Muscle of back (tissue), 11 donors: ENCODE measurements around the gene CTTNBP2. TPM values are rescaled to one million over a fixed set of nuclear protein-coding genes. Genes with fewer than 3 reads are reported as not detected.

ENCODE experiments used
- DNase-seq, 3 donors: peaks; one replicate each; pipeline versions ENCODE4 v3.0.0 to v3.0.0-alpha.2; 2013
- polyA plus RNA-seq, 10 donors: library from polyadenylated mRNA; unstranded; fragments of 120-200 nt; gene quantifications; one replicate each; pipeline ENCODE4 v1.2.1, GENCODE V29; 2013; ENCODE audit not compliant: insufficient read length in 10 of 10

The CTTNBP2 gene
- polyA plus RNA-seq, 10 donors: 1.7 to 3.3 (median 2.3) TPM

- DNase-seq: no peak
These were observed 48.6 kb downstream of the CTTNBP2 start for GRCh38 chr7:117824592-117824991.

- no peak for DNase-seq
These were observed 53.7 kb downstream of the CTTNBP2 start for GRCh38 chr7:117819558-117819957.

DNA sequence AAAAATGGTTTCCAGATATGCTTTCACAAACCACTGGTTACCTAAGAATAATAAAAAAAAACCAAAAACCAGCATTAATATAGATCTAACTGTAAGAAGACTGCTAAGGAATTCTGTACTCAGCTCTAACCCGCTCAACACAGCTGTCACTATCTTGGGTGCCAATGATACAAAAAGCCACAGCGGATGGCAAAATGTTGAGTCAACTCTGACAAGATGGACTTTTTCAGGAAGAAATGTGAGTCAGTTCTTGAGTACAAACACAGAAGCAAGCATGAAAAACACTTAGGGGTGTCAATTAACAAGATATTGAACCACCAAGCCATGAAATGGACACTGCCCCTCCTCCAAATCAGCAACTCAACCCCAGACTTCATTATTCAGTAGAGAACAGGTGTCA, 55.0 kb downstream of the CTTNBP2 start:
- DNase-seq: no peak

- no peak for DNase-seq
These were observed 56.5 kb downstream of the CTTNBP2 start for GRCh38 chr7:117816727-117817126.

DNA sequence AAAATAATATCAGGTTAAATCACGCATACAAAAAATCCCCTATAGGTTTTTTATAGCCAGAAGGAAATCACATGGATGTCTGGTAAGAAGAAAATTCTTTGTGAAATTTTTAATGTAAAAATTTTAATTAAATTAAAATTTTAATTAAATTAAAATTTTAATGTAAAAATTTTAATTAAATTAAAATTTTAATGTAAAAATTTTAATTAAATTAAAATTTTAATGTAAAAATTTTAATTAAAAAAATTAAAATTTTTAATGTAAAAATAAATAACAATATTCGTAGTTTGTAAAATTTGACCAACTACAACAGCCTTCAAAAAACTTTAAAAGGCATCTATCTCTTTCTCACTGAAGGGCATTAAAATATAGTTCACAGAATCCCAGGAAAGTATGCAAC, 61.5 kb downstream of the CTTNBP2 start:
- no peak for DNase-seq

GRCh38 chr7:117810642-117811512, 62.4 kb downstream of the CTTNBP2 start:
- no peak for DNase-seq

DNA sequence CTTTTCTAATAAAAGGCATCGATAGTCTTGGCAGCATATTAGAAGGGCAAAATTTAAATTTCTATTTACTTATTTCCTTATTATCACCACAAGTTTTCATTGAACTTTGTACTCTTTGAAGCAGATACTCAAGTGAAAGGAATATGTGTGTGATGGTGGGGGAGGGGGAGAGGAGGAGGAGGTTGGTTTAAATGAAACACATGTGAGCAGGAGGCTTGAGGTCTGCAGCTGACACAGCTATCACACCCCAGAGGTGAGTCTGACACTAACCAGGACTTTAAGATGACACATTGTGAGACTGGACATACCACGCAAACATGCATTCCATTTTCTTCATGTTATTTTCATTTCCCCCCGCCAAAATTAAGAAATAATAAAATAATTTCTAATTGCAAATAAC, 63.3 kb downstream of the CTTNBP2 start:
- no peak for DNase-seq

DNA sequence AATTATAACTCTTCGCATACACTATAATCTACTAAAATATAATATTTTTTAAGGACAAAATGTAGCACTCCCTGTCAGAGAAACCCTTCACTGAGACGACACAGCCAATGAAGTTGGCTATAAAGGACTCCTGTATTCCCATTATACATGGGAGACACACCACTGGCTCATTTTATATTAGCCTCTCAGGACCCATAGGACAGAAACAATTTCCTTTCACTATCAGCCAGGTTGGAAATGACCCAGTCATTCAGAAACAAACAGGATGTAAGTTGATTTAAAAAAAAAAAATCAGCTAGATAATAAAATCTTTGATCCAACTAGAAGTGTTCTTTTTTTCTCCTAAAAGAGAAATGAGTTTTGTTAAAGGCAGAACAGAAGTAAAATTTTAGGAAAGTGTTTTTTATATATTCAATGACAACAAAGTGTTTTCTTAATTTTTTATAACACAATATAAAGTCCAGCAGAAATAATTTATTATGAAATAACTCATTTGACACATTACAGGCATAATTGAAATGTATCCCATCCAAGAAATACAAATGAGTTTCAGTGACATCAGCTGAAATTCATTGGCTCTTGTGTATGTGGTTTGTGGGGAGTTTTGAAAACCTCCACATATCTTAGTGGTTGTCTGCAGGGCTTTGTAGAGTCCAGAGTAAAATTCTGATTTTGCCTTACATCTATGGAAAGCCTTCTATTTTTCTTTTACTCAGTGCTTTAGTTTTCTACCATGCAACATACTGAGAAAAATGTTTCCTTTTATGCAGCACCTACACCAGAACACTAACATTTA, 64.1 kb downstream of the CTTNBP2 start:
- no peak for DNase-seq

- peak in 2 of 3 donors; percentile 14 to 26 for DNase-seq
These were observed 64.9 kb downstream of the CTTNBP2 start for GRCh38 chr7:117808341-117808757.

- no peak for DNase-seq
These were observed 65.6 kb downstream of the CTTNBP2 start for GRCh38 chr7:117807676-117808075.

DNA sequence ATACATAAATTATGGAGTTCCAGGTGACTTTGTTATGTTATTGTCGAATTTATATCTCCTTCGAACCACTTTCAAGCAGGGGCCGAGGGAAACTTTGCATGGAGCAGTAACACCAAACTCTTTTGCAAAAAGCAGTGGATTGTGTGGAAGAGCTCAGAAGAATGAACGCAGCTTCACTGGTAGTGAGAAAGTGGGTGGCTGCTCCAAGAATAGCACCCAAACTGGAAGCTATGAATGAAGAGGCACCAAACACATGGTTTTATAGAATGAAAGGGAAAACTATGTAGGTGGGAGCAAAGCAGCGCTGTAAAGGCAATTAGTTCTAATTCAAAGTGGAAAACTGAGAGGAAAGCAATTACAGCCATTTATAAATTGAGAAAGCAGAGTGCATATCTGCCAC, 67.2 kb downstream of the CTTNBP2 start:
- no peak for DNase-seq

DNA sequence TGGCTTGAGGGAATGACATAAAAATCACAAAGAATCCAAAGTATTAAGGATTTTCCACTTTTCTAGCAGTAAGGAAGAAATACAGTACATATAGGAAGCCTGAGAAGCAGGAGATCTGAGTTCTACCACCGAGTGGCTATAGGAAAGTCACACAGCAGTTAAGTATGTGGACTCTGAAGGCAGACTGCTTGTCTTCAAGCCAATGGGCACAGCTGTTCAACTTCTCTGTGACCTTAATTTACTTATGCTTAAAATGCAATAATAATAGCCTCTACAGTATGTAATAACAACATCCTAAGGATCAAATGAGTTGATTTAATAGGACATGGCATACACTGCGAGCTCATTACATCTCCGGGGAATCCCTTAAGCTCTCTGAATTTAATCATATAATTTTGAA, 68.0 kb downstream of the CTTNBP2 start:
- no peak for DNase-seq

- DNase-seq: no peak
These were observed 69.8 kb downstream of the CTTNBP2 start for GRCh38 chr7:117803476-117803875.

- no peak for DNase-seq
These were observed 70.6 kb downstream of the CTTNBP2 start for GRCh38 chr7:117802660-117803059.

DNA sequence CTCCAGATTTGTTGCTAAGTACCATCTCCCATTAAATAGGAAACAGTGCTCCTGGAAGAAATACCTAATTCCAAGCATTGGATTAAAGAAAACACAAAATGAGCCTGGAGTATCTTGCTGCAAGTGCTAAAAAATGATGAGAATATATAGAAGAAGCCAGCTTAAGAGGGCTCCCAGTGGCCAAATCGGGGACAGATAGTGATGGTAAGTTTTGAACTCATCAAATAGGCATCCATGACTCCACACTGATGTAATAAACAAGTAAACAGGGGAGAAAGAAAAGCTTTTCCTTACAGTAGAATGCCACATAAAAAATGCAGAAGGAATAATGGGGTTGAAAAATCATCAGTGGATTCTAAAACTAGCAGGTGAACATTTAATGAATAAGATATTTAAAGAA, 72.4 kb downstream of the CTTNBP2 start:
- no peak for DNase-seq

DNA sequence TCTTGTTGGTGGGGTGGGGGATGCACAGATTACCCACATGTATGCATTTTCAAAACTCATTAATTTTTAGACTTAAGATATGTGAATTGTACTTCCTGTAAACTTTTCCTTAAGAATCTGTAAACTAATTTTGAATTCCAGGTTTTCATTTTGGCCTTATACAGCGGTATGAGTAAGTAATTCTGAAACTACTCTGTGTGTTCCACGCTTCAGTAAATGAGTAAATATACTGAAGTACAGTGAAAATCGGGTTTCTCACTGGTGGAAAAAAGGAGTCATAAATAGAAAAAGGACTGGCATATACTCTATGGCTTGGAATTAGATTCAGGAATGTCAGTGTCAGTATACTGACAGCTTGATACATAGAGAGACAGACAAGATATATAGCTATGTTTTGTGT, 72.8 kb downstream of the CTTNBP2 start:
- DNase-seq: no peak

GRCh38 chr7:117796889-117797288, 76.4 kb downstream of the CTTNBP2 start:
- DNase-seq: no peak

DNA sequence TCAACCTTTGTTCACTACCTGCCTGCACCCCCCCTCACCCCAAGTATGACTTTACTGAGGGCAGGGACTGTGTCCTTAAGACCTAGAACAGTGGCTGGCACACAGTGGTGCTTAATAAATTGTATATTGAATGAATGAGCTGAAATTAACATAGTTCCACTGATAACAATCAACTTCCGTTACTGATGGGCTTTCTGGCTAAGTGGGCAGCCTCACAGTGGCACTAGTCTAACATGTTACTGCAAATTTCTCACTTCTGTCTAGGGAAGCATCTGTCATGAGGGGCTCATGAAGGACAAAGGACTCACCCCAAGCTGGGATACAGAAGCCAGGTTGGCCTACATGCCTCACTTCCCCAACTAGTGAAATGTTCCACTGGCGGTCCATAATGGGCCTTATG, 79.3 kb downstream of the CTTNBP2 start:
- DNase-seq: no peak

DNA sequence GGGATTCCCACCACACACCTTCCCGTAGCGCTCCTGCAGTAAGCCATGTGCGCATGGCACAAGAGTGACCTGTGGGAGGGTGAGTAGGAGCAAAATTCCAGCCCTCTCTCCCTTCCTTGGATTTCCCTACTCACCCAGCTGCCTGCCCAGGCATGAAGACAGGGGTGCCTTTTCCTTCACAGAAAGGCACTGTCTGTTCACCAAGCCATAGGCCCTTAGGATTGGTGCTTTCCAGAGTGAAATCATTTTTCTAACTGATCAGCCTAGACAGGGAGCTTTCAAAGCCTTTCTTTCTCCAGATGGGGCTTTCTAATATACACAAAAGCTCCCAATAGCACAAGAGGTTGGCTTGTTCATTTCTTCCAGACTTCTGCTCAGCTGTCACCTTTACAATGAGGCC, 79.7 kb downstream of the CTTNBP2 start:
- DNase-seq: no peak

- DNase-seq: peak in 2 of 3 donors; percentile 17 to 32
These were observed 81.1 kb downstream of the CTTNBP2 start for GRCh38 chr7:117791877-117792780.

- DNase-seq: no peak
These were observed 82.5 kb downstream of the CTTNBP2 start for GRCh38 chr7:117790731-117791130.

GRCh38 chr7:117790251-117790650, 83.0 kb downstream of the CTTNBP2 start:
- no peak for DNase-seq
